SJSA1 (cell line): ENCODE data around the gene CASD1. TPM values are rescaled to one million over a fixed set of nuclear protein-coding genes. Genes with fewer than 3 reads are reported as not detected.

Source experiments
- DNase-seq, 2 experiments: peaks; one replicate each; pipeline ENCODE4 v3.0.0-alpha.2; 2015 to 2020; ENCODE audit warnings: low spot score in 2 of 2, low read depth in 1 of 2
- H3K27ac ChIP-seq: fragments of 250-450 bp; sonication (Bioruptor Pico); 2 replicates; pipeline ENCODE4 v1.5.1; 2020; ENCODE audit warnings: mild to moderate bottlenecking, moderate library complexity
- H3K27me3 ChIP-seq: fragments of 250-450 bp; sonication (Bioruptor Pico); replicated peaks from 2 replicates; pipeline ENCODE4 v1.5.1; 2020; ENCODE audit warnings: mild to moderate bottlenecking, moderate library complexity
- H3K36me3 ChIP-seq: fragments of 250-450 bp; sonication (Bioruptor Pico); 2 replicates; pipeline ENCODE4 v1.5.1; 2020; ENCODE audit warnings: mild to moderate bottlenecking
- H3K4me1 ChIP-seq: fragments of 250-450 bp; sonication (Bioruptor Pico); replicated peaks from 2 replicates; pipeline ENCODE4 v1.6.1; 2021; ENCODE audit warnings: mild to moderate bottlenecking
- H3K4me3 ChIP-seq: fragments of 250-450 bp; sonication (Bioruptor Pico); 2 replicates; pipeline ENCODE4 v1.5.1; 2020; ENCODE audit warnings: mild to moderate bottlenecking
- H3K9me3 ChIP-seq: fragments of 250-450 bp; sonication (Bioruptor Pico); replicated peaks from 2 replicates; pipeline ENCODE4 v1.5.1; 2020; ENCODE audit warnings: mild to moderate bottlenecking
- total RNA-seq: library from RNA; depleted of rRNA; stranded (reverse); fragments of >200 nt; shearing (Covaris generic); gene quantifications from 2 replicates; pipeline ENCODE4 v1.2.3, GENCODE V29; 2014

The CASD1 gene
- total RNA-seq, 1 experiment from 2014 or later: 25.7 TPM

DNA sequence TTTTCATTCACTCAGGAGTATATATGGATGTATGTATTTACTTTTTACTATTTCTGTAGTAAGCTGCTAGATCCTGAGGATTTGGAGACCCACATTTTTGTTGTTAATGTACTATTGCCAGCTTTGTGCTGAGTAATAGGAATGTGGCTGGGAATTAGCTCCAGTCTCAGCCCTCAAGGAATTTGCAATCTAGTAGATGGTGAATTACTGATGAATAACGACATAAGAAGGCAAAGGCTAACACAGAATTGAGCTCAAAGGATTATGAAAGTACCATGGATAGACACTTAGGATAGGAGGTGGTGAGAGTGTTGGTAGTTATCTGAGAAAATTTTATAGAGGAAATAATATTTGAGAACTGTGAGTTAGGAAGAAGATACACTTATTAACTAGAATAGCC lies 19.9 kb downstream of the CASD1 start:
- no peak for DNase-seq
- H3K27ac ChIP-seq: no peak overlapping the region

DNA sequence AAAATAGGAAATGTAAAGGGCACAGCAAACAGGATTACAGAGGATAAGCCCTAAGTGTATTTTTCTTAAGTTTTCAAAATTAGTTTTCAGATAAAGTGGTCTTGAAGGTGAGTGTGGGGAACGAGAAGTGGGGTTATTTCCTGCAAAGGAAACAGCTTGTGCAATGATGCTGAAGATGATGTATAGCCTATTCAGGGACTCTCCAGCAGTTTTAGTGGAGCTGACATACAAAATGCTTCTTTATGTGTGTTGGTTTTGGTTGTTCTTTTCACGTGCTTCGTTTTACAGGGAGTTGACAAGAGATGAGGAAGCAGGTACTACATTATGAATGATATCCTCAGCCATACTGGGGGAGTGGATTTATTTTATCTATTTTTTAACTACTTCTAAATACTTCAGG lies 20.5 kb downstream of the CASD1 start:
- Histone ChIP-seq H3K4me1 (no peaks in the 10 kb centered on the region), H3K4me3 (no peak overlapping the region), H3K9me3 (no peaks in the 10 kb centered on the region), H3K27me3 (no peaks in the 10 kb centered on the region), H3K36me3 (0 out of 2 replicates have a peak, but pooled peaks cover 6% of the 10 kb centered on the region), H3K27ac (no peak overlapping the region)
- no peak for DNase-seq

More for the DNA sequence above, 19.9 kb downstream of the CASD1 start:
- Histone ChIP-seq H3K9me3 (no peaks in the 10 kb centered on the region), H3K4me1 (no peaks in the 10 kb centered on the region), H3K36me3 (0 out of 2 replicates have a peak, but pooled peaks cover 6% of the 10 kb centered on the region), H3K27me3 (no peaks in the 10 kb centered on the region), H3K4me3 (no peak overlapping the region)

DNA sequence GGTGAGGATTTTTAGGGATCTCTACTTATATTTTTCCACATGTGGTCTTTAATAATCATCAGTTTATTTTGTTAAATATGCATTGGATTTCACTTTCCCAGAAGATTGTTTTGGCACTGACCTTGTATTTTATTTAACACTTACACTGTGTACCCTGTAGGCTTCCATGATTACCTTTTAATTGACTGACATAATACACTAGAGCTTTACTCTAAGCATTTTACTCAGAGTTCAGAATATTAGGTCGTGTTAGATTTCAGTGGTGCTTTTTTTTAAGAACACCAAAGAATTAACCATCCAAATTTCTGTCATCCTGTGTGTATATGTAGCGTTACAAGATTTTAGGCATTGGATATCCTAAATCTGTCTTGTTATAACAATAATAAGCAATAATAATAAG lies 23.1 kb downstream of the CASD1 start:
- no peak for DNase-seq
- no peaks in the 10 kb centered on the region for H3K4me1 ChIP-seq
- no peaks in the 10 kb centered on the region for H3K27me3 ChIP-seq

DNA sequence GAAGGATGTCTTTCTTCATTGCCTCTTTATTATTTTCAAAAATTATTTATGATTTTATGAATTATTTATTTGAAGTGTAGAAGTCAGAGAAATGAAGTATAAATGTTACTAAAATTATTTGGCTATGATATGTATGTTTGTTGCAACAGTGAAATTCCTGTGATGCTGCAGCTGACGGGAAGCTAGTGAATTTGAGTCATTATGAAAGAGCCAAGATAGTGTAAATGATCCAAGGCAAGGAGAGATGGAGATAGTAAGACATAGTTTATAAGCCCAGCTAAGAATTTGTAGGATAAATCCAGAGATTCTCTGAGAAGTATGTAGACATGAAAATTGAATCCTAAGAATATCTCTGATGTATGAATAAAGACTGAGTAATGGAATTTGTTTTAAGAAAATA lies 30.8 kb downstream of the CASD1 start:
- Histone ChIP-seq H3K4me3 (no peak overlapping the region), H3K4me1 (no peaks in the 10 kb centered on the region), H3K9me3 (no peaks in the 10 kb centered on the region), H3K27ac (no peak overlapping the region), H3K36me3 (peaks cover 4% of the 10 kb centered on the region; the same call in 1 of the 2 replicates), H3K27me3 (no peaks in the 10 kb centered on the region)
- no peak for DNase-seq

More for the DNA sequence above, 23.1 kb downstream of the CASD1 start:
- Histone ChIP-seq H3K9me3 (no peaks in the 10 kb centered on the region), H3K27ac (no peak overlapping the region), H3K36me3 (peaks cover 4% of the 10 kb centered on the region; the same call in 1 of the 2 replicates), H3K4me3 (no peak overlapping the region)

DNA sequence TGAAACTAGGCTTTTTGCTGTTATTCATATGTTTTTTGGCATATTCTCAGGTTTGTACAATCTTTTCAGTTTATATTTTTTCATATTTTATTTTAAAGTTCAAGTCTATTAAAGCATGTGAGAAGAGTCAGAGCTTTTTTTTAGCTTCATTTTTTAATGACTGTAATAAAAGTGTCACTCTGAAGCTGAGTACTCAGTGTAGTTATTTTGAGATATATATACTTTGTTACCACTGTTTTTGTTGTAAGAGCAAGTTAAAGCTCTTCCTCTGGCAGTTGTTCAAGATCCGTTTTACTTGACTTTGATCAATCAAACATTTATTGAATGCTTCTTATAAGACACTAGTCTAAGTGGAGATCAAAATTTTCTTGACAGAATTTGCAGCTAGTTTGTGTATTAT lies 37.5 kb downstream of the CASD1 start:
- no peaks in the 10 kb centered on the region for H3K4me1 ChIP-seq
- no peak for DNase-seq
- H3K9me3 ChIP-seq: no peaks in the 10 kb centered on the region
- H3K27me3 ChIP-seq: no peaks in the 10 kb centered on the region
- H3K4me3 ChIP-seq: no peak overlapping the region
- no peak overlapping the region for H3K27ac ChIP-seq
- H3K36me3 ChIP-seq: no peaks in the 10 kb centered on the region

DNA sequence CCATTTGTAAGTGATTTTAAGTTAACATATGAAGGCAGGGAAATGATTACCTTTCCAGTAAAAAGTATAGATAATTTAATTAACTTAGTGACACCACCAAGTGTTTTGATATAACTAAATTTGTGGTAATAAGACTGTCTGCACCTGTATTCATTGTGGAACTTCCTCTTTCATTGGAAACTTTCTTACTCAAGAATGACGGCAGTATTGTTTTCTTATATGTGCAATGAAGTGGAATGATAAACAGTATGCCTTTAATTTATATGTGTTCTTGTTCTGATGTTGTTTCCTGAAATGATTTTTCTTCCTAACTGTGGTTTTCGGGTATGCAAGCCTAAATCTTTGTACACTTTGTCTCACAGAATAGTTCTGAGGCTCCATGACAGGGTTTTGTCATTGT lies 46.4 kb downstream of the CASD1 start:
- no peaks in the 10 kb centered on the region; the same call in 1 of the 2 replicates for H3K4me1 ChIP-seq

DNA sequence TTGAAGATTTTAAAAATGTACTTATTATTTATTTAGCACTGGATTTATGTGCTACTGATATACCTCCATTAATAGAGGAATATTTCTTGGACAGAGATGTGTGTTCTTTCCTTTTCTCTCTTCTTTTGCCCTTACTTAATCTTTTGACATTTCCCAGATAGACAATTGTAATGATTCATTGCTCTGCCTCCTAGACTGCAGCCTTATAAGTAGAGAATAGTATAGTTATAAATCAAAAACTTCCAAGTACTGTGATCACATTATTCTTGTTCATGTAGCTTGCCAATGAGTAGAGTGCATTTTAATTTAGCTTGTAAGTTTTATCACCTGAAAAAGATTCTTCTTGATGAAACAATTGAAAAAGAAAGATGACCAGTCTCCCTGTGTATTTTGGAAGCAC lies 47.6 kb downstream of the CASD1 start:
- Histone ChIP-seq H3K27ac (no peak overlapping the region), H3K36me3 (no peaks in the 10 kb centered on the region), H3K27me3 (no peaks in the 10 kb centered on the region), H3K4me3 (no peak overlapping the region), H3K9me3 (no peaks in the 10 kb centered on the region), H3K4me1 (peaks cover 11% of the 10 kb centered on the region)
- DNase-seq: no peak

More for the DNA sequence above, 46.4 kb downstream of the CASD1 start:
- Histone ChIP-seq H3K27me3 (no peaks in the 10 kb centered on the region), H3K27ac (no peak overlapping the region), H3K4me3 (no peak overlapping the region), H3K9me3 (no peaks in the 10 kb centered on the region), H3K36me3 (no peaks in the 10 kb centered on the region)
- no peak for DNase-seq

DNA sequence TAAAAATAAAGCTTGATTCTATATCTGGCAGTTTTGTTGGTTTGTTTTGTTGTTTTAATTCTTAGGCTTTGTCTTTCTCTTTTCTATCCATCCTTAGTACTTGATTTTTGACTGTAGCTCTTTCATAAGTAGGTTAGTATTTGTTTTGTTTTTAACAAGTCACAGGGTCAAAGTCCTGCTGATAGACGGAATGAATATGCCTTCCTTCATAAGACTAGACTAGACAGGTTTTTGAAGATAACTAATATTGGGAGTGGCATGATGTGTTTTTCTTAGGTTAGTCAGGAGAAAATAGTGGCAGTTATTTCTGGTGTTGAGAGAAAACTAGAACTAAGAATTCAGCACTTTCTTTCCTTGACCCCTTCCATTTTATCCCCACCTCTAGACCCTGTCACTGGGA lies 50.4 kb downstream of the CASD1 start:
- no peaks in the 10 kb centered on the region for H3K9me3 ChIP-seq
- H3K36me3 ChIP-seq: no peaks in the 10 kb centered on the region
- no peak overlapping the region for H3K4me3 ChIP-seq
- H3K27me3 ChIP-seq: no peaks in the 10 kb centered on the region
- H3K27ac ChIP-seq: no peak overlapping the region
- no peak for DNase-seq
- peaks cover 19% of the 10 kb centered on the region for H3K4me1 ChIP-seq

DNA sequence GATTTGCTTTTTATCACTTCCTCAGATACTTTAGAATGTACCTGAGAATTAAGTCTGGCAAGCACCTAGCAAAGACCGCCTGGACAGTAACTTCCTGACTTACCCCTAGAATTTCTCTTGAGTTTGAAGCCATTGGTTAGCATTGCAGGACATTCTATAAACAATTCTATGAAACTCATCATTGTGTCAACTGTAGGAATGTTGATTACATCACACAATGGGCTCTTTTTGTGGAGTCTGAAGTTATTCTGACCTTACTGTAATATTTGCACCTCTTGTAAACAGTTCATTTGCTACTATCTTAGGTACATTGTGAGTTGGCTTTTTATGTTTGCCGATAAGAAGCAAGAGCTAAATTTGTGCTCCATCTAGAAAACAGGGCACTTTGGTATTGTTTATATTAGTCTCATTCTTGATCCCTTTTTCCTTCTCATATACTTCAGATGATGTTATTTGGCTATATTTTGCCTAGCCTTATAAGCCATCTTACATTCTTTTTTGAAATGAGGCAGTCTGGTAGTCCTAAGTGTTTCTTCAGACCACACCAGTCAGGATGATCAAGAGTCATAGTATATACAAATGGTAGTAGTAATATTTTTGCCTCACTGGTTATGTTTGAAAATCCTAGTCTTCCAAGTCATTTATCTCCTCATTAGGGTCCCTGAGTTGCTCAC lies 52.4 kb downstream of the CASD1 start:
- H3K27ac ChIP-seq: peak overlapping the region; percentile 28
- no peaks in the 10 kb centered on the region for H3K36me3 ChIP-seq
- no peak overlapping the region for H3K4me3 ChIP-seq
- no peaks in the 10 kb centered on the region for H3K9me3 ChIP-seq
- H3K4me1 ChIP-seq: peaks cover 19% of the 10 kb centered on the region
- peak in 1 of 2 experiments; percentile 65 for DNase-seq
- H3K27me3 ChIP-seq: no peaks in the 10 kb centered on the region

DNA sequence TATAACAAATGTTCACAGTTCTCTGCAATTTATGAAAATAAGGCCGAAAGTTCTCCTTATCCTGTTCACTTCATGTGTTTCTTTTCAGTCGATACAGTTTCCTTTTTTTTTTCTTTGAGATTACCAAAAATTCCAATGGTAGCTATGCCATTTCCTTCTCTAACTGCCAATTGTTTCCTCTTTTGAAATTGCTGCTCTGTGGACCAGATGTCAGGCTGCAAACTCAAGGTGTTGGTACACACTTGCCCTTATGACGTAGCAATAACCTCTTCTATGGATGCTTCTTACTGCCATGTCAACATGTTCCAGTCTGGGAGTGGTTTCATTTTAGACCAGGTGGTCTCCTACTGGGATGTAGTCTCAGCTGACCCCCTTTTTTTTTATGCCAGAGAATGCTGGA lies 52.9 kb downstream of the CASD1 start:
- Histone ChIP-seq H3K36me3 (no peaks in the 10 kb centered on the region), H3K4me1 (peaks cover 19% of the 10 kb centered on the region), H3K27me3 (no peaks in the 10 kb centered on the region), H3K9me3 (no peaks in the 10 kb centered on the region), H3K27ac (peak overlapping the region; percentile 28), H3K4me3 (no peak overlapping the region)
- peak in 1 of 2 experiments; percentile 13 for DNase-seq

DNA sequence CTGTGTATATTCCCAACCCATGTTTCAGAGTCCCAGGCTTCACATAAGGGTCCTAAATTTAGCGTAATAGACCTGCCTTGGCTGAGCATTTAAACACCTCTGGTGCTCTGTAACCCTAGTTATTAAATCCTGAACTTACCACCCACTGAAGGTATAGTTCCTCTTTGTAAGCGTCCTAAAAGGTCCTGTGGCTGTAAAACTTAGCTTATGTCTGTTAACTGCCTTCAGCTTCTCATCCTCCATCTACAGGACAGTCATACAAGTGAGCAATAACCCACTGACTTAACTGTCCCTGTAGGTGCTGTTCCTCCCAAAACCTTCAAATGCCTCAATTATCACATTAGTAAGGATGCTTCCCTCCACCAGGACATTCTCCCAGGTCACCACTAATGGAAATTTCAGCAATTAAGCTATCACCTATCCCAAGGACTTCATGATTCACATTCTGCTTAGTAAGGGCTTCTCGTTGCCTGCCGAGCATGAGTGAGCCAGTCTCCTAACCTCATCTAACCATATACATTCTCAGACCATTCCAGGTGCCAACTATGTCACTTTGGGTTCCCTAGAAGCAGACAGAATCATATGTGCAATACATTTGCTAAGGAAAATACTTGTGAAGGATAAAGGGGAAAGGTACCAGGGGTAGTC lies 55.8 kb downstream of the CASD1 start:
- no peaks in the 10 kb centered on the region for H3K27me3 ChIP-seq
- no peaks in the 10 kb centered on the region for H3K9me3 ChIP-seq
- H3K36me3 ChIP-seq: no peaks in the 10 kb centered on the region
- H3K27ac ChIP-seq: no peak overlapping the region
- peaks cover 19% of the 10 kb centered on the region for H3K4me1 ChIP-seq
- DNase-seq: no peak
- no peak overlapping the region for H3K4me3 ChIP-seq

DNA sequence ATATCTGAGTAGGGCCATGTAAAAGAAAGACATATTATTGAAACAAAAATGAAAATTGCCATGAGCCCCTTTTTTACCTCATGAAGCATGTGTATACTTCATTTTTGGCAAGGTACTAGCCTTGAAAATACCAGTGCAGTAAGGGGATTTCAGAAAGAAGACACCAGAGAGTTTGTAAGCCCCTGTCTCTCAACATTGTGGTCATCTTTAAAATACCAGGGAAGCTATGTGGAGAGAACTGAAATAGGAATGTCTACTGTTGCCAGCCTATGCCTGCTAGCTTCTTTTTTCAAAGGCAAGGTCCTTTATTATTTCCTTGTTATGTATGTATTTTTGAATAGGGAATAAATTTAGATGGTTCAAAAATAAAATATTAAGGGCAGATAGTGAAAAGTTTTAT lies 57.8 kb downstream of the CASD1 start:
- peaks cover 6% of the 10 kb centered on the region for H3K4me1 ChIP-seq
- no peaks in the 10 kb centered on the region for H3K27me3 ChIP-seq
- no peaks in the 10 kb centered on the region for H3K9me3 ChIP-seq
- no peak overlapping the region for H3K27ac ChIP-seq
- no peak for DNase-seq
- no peak overlapping the region for H3K4me3 ChIP-seq
- no peaks in the 10 kb centered on the region for H3K36me3 ChIP-seq

DNA sequence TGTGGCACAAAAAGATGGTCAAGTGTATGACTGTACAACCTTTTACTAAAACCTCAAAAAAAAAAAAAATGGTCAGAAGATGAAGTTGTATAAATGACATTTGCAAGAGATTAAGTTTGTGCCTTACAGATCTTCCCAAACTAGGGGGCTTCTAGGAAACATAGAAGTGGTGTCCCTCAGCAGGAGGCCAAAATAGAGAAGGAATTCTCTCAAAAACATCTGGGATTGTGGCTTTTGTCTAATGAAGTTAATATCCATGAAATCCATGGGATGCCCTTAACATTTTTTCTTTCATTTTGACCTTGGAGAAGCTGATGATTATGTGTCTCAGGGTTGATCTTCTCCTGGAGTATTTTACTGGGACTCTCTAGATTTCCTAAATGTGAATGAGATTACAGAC lies 62.2 kb downstream of the CASD1 start:
- Histone ChIP-seq H3K4me3 (no peak overlapping the region), H3K27me3 (no peaks in the 10 kb centered on the region), H3K27ac (no peak overlapping the region), H3K4me1 (no peaks in the 10 kb centered on the region), H3K9me3 (peaks cover 3% of the 10 kb centered on the region; the same call in 1 of the 2 replicates), H3K36me3 (no peaks in the 10 kb centered on the region)
- DNase-seq: no peak

DNA sequence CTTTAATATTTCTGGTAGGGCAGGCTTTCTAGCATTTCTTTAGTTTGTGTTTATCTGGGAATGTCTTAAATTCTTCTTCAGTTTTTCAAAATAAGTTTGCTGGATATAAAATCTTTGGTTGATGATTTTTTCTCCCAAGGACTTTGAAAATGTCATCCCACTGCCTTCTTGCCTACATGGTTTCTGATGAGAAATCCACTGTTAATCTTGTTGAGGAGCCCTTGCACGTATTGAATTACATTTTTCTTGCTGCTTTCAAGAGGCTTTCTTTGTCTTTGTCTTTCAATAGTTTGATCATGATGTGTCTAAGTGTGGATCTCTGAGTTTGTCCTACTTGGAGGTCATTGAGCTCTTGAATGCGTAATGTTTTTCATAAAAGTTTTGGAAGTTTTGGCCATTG lies 66.0 kb downstream of the CASD1 start:
- H3K9me3 ChIP-seq: peaks cover 3% of the 10 kb centered on the region; the same call in 1 of the 2 replicates
- H3K27me3 ChIP-seq: no peaks in the 10 kb centered on the region
- peaks cover 3% of the 10 kb centered on the region for H3K4me1 ChIP-seq
- H3K27ac ChIP-seq: no peak overlapping the region
- no peak overlapping the region for H3K4me3 ChIP-seq
- no peak for DNase-seq
- H3K36me3 ChIP-seq: no peaks in the 10 kb centered on the region
